Measurements from ENCODE around the gene WIPF2. TPM values are rescaled to one million over a fixed set of nuclear protein-coding genes. Genes with fewer than 3 reads are reported as not detected.

Gene WIPF2
- total RNA-seq, 1 experiment from 2014 or later, result 30.4 TPM

GRCh38 chr17:40316571-40317344, 97.7 kb downstream of the WIPF2 start (continued):
- 0 out of 2 replicates have a peak, but pooled peaks have one; percentile 21 for TF ChIP-seq POLR2AphosphoS5 (IDR thresholded peaks at IDR 0.05; ENCODE audit: low read depth, low read length)
- no peak for TF ChIP-seq CBX3 (IDR thresholded peaks at IDR 0.05; ENCODE audit: low read depth)
- no peak for TF ChIP-seq EZH2phosphoT487 (IDR thresholded peaks at IDR 0.05; ENCODE audit: borderline replicate concordance)
- TF ChIP-seq ELF1 (IDR thresholded peaks at IDR 0.05; ENCODE audit: borderline replicate concordance, low read depth), result no peak
- no peak for TF ChIP-seq FOSL1 (IDR thresholded peaks at IDR 0.05; ENCODE audit: low read depth)

- Histone ChIP-seq H3K4me1 (ENCODE audit: control insufficient read depth in 1 of 2, insufficient read depth in 2 of 2, low read length in 2 of 2) (peaks cover 69 to 90% of the 10 kb centered on the region in 2 experiments), H3K79me2 (ENCODE audit: insufficient read depth, low read length) (peaks cover 43% of the 10 kb centered on the region), H3K36me3 (ENCODE audit: control insufficient read depth in 1 of 2, insufficient read depth in 2 of 2, low read length in 2 of 2) (no peaks in the 10 kb centered on the region), H3K4me2 (ENCODE audit: low read length) (peak overlapping the region; percentile 95), H3K9me3 (ENCODE audit: control insufficient read depth in 1 of 2, insufficient read depth in 1 of 2, low read depth in 1 of 2, low read length in 2 of 2) (no peaks in the 10 kb centered on the region), H3K27ac (ENCODE audit: low read depth, low read length) (peak overlapping the region; percentile 91), H3K4me3 (replicated peaks in 1 of 2; ENCODE audit: low read depth in 1 of 2, low read length in 2 of 2) (peak overlapping the region; percentile 94 to 95), H3K9me2 (ENCODE audit: insufficient read depth) (no peaks in the 10 kb centered on the region), H2AFZ (ENCODE audit: low read depth, low read length, poor library complexity, severe bottlenecking) (no peak overlapping the region), H3K27me3 (ENCODE audit: insufficient read depth, low read length) (no peaks in the 10 kb centered on the region), H4K20me1 (ENCODE audit: insufficient read depth) (no peaks in the 10 kb centered on the region), H3K9ac (ENCODE audit: low read length) (peak overlapping the region; percentile 99)
- ChIA-PET POLR2A (interaction anchor here (0.7 to 2.0 kb wide), 5 partner anchors 10 to 1370 kb away, joined by 3 to 8 read pairs (median 4); no protein-coding TSS in a partner anchor), CTCF (interaction anchor here (0.7 to 2.0 kb wide), 5 partner anchors 10 to 202 kb away, joined by 3 to 19 read pairs (median 6); partner anchors contain the start of gene RARA), RAD21 (ENCODE audit: low non-redundant PET in 1 of 2, low total read pairs in 2 of 2, uncharacterized antibody in 2 of 2, unreplicated experiment in 2 of 2) (interaction anchor here (0.6 to 1.3 kb wide), 3 partner anchors 15 to 364 kb away, joined by 3 read pairs; no protein-coding TSS in a partner anchor)
- TSS peak; percentile 97 for BruUV-seq (replicated peaks)
- TF ChIP-seq ZNF274 (IDR thresholded peaks at IDR 0.05; ENCODE audit: low read depth, low read length) (no peak), EZH2phosphoT487 (IDR thresholded peaks at IDR 0.05; ENCODE audit: borderline replicate concordance) (no peak), SP1 (IDR thresholded peaks at IDR 0.05; ENCODE audit: low read depth) (no peak; the same call in 1 of the 2 replicates)
- TF ChIP-seq, protein P1, sequence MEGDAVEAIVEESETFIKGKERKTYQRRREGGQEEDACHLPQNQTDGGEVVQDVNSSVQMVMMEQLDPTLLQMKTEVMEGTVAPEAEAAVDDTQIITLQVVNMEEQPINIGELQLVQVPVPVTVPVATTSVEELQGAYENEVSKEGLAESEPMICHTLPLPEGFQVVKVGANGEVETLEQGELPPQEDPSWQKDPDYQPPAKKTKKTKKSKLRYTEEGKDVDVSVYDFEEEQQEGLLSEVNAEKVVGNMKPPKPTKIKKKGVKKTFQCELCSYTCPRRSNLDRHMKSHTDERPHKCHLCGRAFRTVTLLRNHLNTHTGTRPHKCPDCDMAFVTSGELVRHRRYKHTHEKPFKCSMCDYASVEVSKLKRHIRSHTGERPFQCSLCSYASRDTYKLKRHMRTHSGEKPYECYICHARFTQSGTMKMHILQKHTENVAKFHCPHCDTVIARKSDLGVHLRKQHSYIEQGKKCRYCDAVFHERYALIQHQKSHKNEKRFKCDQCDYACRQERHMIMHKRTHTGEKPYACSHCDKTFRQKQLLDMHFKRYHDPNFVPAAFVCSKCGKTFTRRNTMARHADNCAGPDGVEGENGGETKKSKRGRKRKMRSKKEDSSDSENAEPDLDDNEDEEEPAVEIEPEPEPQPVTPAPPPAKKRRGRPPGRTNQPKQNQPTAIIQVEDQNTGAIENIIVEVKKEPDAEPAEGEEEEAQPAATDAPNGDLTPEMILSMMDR (IDR thresholded peaks at IDR 0.05 in 2 of 3, conservative IDR thresholded peaks at IDR 0.05 in 1 of 3; ENCODE audit: borderline replicate concordance in 1 of 3, insufficient read depth in 1 of 3, low read depth in 2 of 3, low read length in 2 of 3), result peak in 2 of 3 experiments; percentile 58 to 65; a peak in 4 of 6 replicates
- ATAC-seq, result peak; percentile 40
- peak; percentile 46 for DNase-seq (ENCODE audit: low read depth, low spot score)
- intact Hi-C loops (cut with micrococcal nuclease), result no loop called here
Observed at GRCh38 chr17:40317345-40317873, 98.3 kb downstream of the WIPF2 start.

Data from HCT116 (cell line).